Renal cortex interstitium (tissue), 11 donors: ENCODE data around the gene SHISA9. TPM values are rescaled to one million over a fixed set of nuclear protein-coding genes. Genes with fewer than 3 reads are reported as not detected.

Experiments
- DNase-seq, 11 donors: peaks; one replicate each; pipeline ENCODE4 v3.0.0-alpha.2; 2013; ENCODE audit warnings: low read depth in 9 of 11, low spot score in 4 of 11; ENCODE audit errors: extremely low read depth in 1 of 11
- polyA plus RNA-seq, 3 donors: library from polyadenylated mRNA; unstranded; fragments of 120-200 nt; gene quantifications; one replicate each; pipeline ENCODE4 v1.2.1, GENCODE V29; 2013; ENCODE audit not compliant: insufficient read length in 3 of 3

The SHISA9 gene
- polyA plus RNA-seq, 3 donors: 3.6 to 5.9 (median 3.9) TPM

DNA sequence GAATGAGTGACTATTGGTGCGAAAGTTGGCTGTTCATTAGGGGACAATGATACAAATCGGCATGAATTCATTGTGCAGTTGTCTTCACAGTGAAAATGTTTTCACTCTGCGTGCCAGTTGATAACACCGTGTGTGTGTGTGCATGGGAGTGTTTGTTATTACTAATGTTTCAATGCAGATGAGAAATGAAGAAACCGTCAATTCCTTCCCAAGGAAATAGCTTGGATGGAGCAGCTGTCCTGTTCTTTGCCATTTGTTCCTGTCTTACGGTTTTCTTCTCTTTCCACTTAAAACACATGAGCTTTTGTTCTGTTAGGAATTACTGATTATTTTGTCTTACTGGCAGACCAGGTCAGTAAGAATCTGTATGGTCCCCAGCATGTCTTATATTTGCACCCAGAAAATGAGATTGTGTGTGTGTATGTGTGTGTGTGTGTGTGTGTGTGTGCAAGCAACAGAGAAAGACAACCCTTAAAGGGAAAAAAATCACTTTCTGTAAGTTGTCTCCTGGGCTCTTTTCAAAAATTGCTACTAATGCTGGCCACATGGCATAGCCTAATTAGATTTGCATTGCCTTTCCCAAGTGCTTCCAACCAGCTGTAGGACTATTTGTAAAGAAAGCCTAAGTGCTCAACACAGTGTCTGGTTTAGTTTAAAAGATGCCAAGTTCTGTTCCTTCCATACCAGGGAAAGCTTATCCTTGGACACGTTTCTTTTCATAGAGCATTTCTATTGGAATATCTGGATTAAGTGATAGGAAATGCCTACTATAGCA lies 23.8 kb downstream of the SHISA9 start:
- DNase-seq: no peak

DNA sequence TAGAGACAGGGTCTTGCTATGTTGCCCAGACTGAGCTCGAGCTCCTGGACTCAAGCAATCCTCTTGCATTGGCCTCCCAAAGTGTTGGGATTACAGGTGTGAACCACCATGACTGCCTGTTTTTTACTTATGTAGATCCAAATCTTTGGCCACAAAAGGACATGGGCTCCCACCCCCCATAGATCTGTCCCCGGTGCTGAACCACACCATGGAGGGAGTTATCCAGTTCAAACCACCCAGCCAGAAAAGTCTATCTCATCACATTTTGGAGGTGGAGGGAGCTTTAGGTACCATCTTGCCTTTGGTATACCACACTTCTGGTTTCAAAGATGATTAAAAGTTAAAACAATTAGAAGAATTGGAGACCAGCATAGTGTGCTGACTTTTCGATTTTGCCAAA lies 26.2 kb downstream of the SHISA9 start:
- DNase-seq: no peak

DNA sequence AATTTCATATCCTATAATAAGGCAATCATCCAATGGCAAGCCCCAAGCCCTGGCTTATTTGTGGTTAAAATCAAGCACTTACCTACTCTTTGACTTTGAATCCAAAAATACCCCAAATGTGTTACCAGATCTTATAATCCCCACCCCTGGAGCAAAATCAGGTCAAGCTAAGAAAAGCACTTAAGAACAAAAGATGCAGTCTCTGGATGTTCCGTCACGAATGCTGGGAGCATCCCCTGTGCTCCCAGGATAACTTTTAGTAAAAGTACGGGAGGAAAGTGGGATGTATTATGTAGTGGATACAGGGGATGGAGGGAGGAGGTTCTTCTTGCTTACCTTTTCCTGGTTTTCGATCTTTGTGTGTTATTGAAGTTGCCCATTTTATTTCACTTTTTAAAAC lies 29.5 kb downstream of the SHISA9 start:
- no peak for DNase-seq

DNA sequence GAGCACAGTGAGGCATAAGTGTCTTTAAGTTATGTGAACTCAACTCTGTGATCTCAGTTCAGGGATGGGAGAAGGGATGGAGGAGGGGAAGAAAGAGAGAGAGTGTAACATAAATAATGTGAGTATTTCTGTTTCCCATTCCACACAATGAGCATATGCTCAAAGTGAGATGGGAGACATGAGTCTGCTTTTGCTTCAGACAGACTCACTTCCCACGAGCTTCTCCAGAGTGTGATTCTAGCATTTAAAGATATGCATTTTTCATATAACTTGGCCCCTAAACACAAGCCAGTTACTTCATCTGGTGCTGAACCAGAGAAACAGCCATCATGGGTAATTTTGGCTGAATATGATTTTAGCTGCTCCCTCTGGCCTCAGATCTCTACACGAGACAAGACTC lies 35.0 kb downstream of the SHISA9 start:
- no peak for DNase-seq

DNA sequence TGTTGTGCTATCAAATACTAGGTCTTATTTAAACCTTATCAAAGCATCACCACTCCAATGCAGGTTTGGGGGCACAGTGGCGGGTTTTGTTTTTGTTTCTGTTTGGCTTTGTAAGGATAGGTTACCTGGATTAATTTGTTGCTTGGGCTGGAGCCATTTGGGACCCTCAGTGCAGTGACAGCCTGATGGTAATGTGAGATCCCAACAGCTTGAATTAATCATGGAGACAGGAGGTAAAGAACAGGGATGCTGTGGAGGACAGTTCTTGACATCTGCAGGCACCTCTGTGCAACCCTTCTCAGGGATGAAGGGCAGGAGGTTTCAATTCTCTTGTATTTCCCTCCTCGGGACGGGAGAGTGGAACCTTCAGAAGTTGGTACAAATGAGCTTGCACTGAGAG lies 40.5 kb downstream of the SHISA9 start:
- DNase-seq: no peak

DNA sequence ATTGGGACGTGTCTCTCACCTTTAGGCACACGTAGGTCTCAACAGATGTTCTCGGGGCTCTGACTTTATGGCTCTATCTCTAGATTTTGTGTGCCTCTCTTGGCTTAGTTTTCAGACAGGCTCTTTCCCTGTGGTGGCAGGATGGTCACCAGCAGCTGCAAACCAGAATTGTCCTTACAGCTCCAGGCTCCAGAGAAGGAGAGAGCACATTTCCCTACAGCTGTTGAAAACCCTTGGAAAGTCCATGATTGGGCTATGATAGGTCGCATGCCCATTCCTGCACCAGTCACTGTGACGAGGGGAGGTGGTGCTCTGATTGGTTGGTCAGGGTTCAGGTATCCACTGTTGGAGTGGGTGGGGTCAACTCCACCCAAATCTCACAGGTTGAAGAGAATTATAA lies 41.5 kb downstream of the SHISA9 start:
- DNase-seq: no peak

DNA sequence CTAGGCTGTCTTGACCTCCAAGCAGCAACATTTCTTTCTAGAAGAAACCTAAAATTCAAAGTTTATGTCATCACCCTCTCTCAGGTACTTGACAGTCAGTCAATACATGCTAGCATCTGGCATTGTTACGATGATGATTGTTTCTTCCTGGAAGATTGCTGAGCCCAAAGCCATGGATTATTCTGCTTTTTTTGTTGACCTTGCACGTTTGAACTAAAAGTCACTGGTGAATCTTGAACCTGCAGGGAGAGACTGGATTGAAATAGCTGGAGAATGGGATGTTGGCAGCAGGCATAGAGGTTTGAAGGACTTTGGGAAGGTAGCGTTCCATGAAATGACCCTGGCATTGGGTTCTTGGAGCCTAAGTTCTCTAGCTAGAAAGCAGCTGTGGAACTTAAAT lies 42.9 kb downstream of the SHISA9 start:
- no peak for DNase-seq

DNA sequence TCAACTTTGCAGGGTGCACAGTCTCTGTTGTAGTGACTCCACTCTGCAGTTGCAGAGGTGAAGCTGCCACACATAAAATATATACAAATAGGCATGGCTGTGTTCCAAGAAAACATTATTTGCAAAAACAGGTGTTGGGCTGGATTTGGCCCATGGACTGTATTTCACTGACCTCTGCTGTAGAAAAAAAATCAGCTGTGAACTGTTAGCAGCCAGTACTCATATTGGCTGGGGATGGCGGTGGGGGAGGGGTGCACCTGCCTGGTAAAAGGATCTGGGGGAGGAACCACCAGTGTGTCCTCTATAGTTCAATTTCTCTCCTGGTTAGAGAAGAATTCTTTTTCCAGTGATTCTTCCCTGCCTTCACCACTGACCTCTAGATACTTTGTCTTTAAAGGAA lies 50.0 kb downstream of the SHISA9 start:
- DNase-seq: no peak

DNA sequence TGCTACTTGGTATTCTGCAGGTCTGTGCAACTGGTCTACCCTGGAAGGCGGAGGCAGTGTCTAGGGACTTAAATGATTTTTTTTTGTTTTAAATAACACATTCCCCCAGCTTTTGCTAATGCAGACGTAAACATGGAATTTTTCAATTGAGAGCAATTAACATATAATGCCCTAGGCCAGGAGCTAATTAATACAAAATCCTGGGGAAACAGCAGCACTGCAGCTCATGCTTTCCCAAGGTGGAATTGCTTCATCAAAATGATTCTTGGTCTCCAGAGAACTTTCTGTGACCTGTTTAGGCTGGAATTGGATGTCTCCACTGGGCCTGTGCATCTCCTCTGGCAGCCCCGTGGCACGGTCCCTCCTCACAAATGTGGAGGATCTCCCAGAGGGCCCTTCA lies 50.6 kb downstream of the SHISA9 start:
- DNase-seq: no peak

DNA sequence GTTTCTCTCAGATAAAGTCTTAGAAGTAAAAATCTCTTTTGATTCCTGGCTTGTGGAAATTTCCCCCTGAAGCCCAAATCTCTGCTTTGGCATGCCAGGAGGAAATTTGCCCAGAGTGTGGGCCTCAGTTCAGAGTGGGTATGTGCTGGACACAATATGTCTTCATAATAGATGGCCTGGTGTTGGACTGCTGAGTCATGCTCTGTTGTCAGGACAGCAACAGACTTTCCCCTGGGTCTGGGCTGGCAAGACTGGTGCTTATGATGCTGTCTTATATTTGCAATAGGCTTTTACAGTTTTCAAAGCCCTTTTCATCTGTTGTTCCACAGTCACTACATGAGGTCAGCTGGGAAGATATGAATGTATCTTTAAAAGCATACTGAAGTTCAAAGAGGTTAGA lies 57.0 kb downstream of the SHISA9 start:
- no peak for DNase-seq

DNA sequence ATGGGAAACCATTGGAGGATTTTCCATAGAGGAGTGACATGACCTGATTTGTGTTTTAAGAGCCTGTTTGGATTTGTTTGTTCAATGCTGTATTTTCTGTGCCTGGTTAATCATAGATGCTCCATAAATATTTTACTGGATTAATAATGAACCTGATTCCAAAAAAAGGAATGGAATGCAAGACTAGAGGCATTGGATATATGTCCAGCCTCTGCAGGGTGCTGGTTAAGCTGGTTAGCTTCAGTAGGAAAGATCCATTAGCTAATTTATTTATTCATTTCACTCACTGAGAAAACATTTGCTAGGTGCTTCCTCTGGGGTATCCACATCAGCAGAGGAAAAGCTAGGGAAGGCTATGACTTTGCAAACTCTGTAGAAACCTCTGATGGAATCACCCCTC lies 57.7 kb downstream of the SHISA9 start:
- no peak for DNase-seq

DNA sequence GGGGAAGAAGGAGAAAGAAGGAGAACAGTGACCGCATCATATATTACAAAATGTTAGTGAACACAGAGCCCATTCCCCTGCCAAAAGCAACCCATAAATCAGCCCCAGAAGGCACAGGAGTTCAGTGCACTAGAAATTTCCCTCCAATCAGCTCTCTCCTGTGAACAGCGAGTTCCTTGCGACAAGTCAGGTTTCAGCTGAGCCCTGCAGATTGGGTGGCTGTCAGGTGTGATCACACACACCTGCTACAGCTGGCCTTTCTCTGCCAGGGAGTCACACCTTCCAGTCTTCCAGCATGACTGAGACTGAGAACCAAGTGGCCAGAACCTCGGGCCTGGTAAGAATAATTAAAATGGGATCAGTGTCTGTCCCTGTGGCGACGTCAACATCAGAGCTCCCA lies 60.2 kb downstream of the SHISA9 start:
- DNase-seq: no peak

DNA sequence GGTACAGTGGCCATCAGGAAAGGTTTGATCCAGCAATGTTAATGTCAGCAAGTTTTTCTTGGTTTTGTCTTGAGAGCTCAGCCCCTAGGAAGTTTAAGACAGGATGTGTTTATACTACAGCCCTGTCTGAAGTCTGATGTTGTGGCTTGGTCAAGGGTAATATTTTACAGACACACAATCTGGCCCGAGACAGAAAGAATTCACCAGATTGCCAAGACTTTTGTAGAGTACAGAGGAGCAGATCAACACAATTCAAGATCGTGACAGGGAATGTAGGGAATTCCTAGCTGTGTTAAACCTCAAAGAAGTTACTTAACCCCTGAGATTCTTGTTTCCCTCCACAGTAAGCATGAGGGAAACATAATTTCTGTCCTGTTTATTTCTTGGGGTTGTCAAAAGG lies 63.1 kb downstream of the SHISA9 start:
- DNase-seq: no peak

DNA sequence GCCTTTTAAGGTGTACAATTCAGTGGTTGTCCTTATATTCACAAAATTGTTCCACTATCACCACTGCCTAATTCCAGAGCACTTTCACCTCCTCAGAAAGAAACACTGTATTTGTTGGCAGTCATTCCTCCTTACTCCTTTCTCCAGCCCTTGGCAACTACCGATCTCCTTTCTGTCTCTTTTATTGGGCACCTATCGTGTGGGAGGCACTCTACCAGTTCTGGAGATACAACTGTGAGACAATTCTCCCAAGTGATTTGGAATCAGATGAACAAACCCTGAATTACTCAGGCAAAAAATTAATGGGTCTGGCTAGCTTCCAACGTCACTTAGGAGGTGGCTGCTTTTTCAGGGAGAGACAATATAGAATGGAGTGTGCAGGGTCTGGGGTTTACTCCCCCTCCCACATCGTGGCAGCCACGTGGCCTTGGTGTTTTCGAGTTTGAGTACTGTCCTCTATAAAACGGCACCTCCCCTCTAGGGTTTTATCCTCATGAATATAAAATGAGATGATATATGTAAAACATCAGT lies 63.9 kb downstream of the SHISA9 start:
- DNase-seq: no peak

DNA sequence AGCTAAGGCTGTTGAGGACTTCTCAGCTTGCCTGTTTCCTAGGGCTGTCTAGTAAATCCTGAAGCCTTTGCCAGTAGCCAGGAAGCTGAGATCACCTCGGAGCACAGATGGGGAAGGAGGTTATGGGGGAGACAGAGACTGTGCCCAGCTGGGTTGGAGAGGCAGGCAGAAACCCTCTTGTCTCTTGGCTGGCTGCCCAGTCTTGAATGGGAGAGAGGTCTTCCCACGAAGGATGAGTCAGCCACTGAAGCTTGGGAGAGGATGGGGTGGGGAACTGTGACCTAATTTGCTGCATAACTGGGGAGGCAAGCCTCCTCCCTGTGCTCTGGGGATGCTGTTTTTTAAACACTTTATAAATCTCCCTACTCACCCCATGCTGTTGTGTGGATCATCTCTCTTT lies 69.8 kb downstream of the SHISA9 start:
- no peak for DNase-seq

DNA sequence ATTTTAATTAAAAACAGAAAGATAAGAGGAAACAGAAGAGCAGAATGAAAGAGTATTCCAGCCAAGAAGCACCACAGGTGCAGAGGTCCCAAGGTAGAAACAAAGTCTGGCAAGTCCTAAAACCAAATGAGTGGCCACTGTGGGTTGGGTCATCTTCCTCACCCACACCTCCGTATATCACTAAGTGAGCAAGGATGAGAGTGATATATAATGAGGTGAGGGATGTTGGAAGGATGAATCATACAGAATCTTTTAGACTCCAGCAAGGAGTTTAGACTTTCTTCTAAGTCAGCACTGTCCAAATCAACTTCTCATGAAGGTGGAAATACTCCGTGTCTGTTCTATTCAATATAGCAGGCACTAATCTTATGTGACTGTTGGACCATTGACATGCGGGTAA lies 70.8 kb downstream of the SHISA9 start:
- DNase-seq: no peak

DNA sequence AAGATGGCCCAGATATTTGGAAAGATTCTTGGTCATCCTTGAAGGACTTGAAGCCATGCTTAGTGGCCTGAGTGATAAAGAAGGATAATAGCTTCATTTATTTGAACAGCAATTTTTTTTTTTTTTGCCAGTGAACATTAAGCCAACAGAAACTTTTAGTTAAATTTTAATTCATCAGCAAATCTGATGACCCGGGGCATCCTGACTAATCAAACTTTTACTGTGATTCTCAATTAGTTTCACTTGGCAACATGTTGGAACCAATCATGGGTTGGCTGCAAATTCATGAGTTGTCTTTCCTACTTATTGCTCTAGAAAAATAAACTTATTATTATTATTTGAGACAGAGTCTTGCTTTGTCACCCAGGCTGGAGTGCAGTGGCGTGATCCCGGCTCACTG lies 74.4 kb downstream of the SHISA9 start:
- DNase-seq: no peak

DNA sequence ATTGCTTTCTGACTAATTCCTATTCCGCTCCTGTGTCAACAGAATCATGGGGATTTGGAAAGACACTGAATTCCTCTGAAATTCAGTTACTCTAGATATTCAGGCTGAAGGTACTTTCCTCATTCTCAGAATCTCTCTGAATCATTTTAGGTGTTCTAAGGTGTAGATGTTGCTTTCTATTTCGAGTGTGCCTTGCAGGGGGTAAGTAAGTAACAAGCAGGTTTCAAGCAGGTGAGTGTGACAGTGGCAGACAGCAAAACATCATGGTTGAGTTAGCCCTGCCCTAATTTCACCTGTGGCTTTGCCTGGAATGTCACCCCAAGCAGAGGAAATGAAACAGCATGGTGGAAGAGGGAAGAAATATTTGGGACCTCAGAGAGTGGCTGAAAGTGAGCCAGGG lies 75.1 kb downstream of the SHISA9 start:
- no peak for DNase-seq

DNA sequence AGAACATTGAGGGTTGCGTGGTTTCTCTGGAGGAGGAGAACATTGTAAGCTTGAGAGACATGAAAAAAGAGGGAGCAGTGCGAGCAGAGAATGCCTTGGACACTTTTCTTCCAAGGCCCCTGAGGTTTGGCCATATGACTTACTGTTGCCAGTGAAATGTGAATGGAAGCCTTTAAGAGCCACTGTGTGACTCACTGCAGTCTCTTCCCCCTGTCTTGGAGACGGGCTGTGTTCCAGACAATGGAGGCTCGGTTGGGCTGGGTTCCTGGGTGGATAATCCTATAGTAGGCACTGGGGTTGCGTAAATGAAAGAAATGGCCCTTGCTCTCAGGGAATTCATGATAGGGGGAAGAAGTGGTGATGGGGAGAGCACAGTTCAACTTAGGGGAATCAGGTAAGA lies 75.5 kb downstream of the SHISA9 start:
- DNase-seq: no peak

DNA sequence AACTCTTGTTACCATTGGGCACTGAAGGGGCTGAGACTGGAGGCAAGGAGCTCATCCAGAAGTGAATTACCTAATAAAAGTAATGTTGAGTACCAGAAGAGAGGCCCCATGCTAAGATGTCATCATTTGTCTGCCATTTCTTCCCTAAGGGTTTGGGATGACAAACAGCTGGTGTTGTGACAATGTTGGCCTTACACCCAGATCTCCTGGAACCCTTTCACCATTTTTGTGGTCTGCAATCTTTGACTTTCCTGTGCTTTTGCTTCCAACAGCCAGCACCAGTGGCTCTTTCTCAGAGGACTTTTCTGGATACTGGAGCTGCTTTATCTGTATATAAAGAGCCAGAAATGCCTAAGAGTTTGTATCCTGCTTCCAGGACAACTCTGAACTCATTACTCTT lies 84.1 kb downstream of the SHISA9 start:
- DNase-seq: no peak

DNA sequence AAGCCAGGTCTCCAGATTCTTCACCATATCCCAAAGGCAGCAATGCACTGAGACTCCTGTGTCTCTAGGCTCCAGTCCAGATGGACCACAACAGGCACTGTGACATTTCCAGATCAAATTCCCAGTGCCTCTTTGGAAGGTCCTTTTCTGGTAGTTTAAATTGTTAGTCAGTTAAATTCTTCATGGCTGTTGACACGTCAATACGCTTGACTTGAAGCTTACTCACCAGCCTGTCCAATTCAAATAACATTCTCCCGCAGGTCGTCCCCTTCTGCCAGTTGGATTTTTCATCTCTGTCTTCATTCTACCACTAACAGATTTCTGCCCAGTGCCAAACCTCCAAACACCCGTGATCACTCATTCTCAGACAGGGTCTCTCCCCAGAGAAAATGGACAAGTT lies 86.7 kb downstream of the SHISA9 start:
- no peak for DNase-seq
